Adrenal gland (tissue), 5 donors: ENCODE data around the gene KIF1A.

Source experiments
- CTCF ChIP-seq, 6 experiments: fragments of 450-650 bp in 4 of 6; fragments of 200-600 bp in 2 of 6; sonication (generic) in 1 of 6; IDR thresholded peaks; 1 replicate in 5 of 6; 2 replicates in 1 of 6; pipeline versions ENCODE4 v1.5.1 to v1.8.0; 2016 to 2021; ENCODE audit warnings: antibody characterized with exemption in 6 of 6, mild to moderate bottlenecking in 2 of 6, moderate library complexity in 1 of 6
- POLR2A ChIP-seq, 2 donors: fragments of 450-650 bp; IDR thresholded peaks; one replicate each; pipeline ENCODE4 v1.6.1; 2017; ENCODE audit warnings: antibody characterized with exemption in 2 of 2, mild to moderate bottlenecking in 2 of 2, moderate library complexity in 1 of 2
- donor health status: DM: no; HTN: no; CAD: no.

- TF ChIP-seq CTCF (IDR thresholded peaks at IDR 0.05) = no peak
- no peak for TF ChIP-seq POLR2A (IDR thresholded peaks at IDR 0.05)
Measured at GRCh38 chr2:240790370-240791220, 29.4 kb downstream of the KIF1A start.
